HepG2 (cell line): ENCODE results near the gene CRYZL1. TPM values are rescaled to one million over a fixed set of nuclear protein-coding genes. Genes with fewer than 3 reads are reported as not detected.

ENCODE experiments used
- DBP ChIP-seq: sonication (generic); formaldehyde crosslinking; IDR thresholded peaks from 2 replicates; pipeline ENCODE4 v1.4.0; 2020; ENCODE audit warnings: missing genetic modification reagents; ENCODE audit errors: not compliant biosample characterization
- HNF4G ChIP-seq, 2 experiments: sonication (generic) in 1 of 2; formaldehyde crosslinking in 1 of 2; IDR thresholded peaks; 2 replicates each; pipeline versions ENCODE4 v1.4.0 to v1.6.1; 2011 to 2020; ENCODE audit warnings: borderline replicate concordance in 2 of 2, low read depth in 2 of 2, mild to moderate bottlenecking in 2 of 2, low read length in 1 of 2, missing genetic modification reagents in 1 of 2, moderate library complexity in 1 of 2
- MLX ChIP-seq: IDR thresholded peaks from 2 replicates; pipeline ENCODE4 v1.6.1; 2016
- MYPOP ChIP-seq: sonication (generic); formaldehyde crosslinking; IDR thresholded peaks from 2 replicates; pipeline ENCODE4 v1.8.1; 2023; ENCODE audit warnings: mild to moderate bottlenecking, moderate library complexity, missing genetic modification reagents
- NFRKB ChIP-seq: fragments of 450-650 bp; IDR thresholded peaks from 2 replicates; pipeline ENCODE4 v1.6.1; 2017
- PBX2 ChIP-seq: IDR thresholded peaks from 2 replicates; pipeline ENCODE4 v1.6.1; 2016; ENCODE audit warnings: control low read depth
- PHF21A ChIP-seq: sonication (generic); formaldehyde crosslinking; IDR thresholded peaks from 2 replicates; pipeline ENCODE4 v1.5.0; 2020; ENCODE audit warnings: mild to moderate bottlenecking, missing genetic modification reagents
- RCOR2 ChIP-seq: IDR thresholded peaks from 2 replicates; pipeline ENCODE4 v1.6.1; 2016; ENCODE audit warnings: missing biosample characterization, missing genetic modification reagents
- REL ChIP-seq: sonication (generic); formaldehyde crosslinking; conservative IDR thresholded peaks from 2 replicates; pipeline ENCODE4 v1.8.0; 2022; ENCODE audit warnings: mild to moderate bottlenecking, missing genetic modification reagents, moderate library complexity
- SOX13 ChIP-seq, 3 experiments: fragments of 450-650 bp in 1 of 3; sonication (generic) in 1 of 3; formaldehyde crosslinking in 1 of 3; IDR thresholded peaks in 2 of 3; conservative IDR thresholded peaks in 1 of 3; 2 replicates each; pipeline versions ENCODE4 v1.5.0 to v1.6.1; 2016 to 2020; ENCODE audit warnings: antibody characterized with exemption in 1 of 3, mild to moderate bottlenecking in 1 of 3, missing compliant biosample characterization in 1 of 3, missing genetic modification reagents in 1 of 3, moderate library complexity in 1 of 3
- TCF12 ChIP-seq, 2 experiments: fragments of 450-650 bp in 1 of 2; sonication (generic) in 1 of 2; formaldehyde crosslinking in 1 of 2; IDR thresholded peaks; 2 replicates each; pipeline versions ENCODE4 v1.6.1 to v1.8.0; 2017 to 2022; ENCODE audit warnings: antibody characterized with exemption in 1 of 2, mild to moderate bottlenecking in 1 of 2, missing genetic modification reagents in 1 of 2, moderate library complexity in 1 of 2
- ZBTB43 ChIP-seq: sonication (generic); formaldehyde crosslinking; conservative IDR thresholded peaks from 2 replicates; pipeline ENCODE4 v1.4.0; 2020; ENCODE audit warnings: missing genetic modification reagents
- ZFY ChIP-seq: sonication (generic); formaldehyde crosslinking; IDR thresholded peaks from 2 replicates; pipeline ENCODE4 v1.4.0; 2020; ENCODE audit warnings: missing genetic modification reagents
- ZFYVE20 ChIP-seq: sonication (generic); formaldehyde crosslinking; IDR thresholded peaks from 2 replicates; pipeline ENCODE4 v1.8.0; 2023; ENCODE audit warnings: low read depth, mild to moderate bottlenecking, moderate library complexity, missing genetic modification reagents, borderline replicate concordance
- ZNF333 ChIP-seq: sonication (generic); formaldehyde crosslinking; IDR thresholded peaks from 2 replicates; pipeline ENCODE4 v1.4.0; 2020; ENCODE audit warnings: mild to moderate bottlenecking, missing genetic modification reagents, borderline replicate concordance
- ZNF468 ChIP-seq: sonication (generic); formaldehyde crosslinking; IDR thresholded peaks from 2 replicates; pipeline ENCODE4 v1.8.0; 2022; ENCODE audit warnings: mild to moderate bottlenecking, moderate library complexity, missing genetic modification reagents
- ZNF501 ChIP-seq: sonication (generic); formaldehyde crosslinking; IDR thresholded peaks from 2 replicates; pipeline ENCODE4 v1.5.1; 2020; ENCODE audit warnings: mild to moderate bottlenecking, moderate library complexity, missing genetic modification reagents
- ZNF644 ChIP-seq: IDR thresholded peaks from 2 replicates; pipeline ENCODE4 v1.6.1; 2016; ENCODE audit warnings: low read depth
- polyA plus RNA-seq, 8 experiments: library from polyadenylated mRNA; depleted of rRNA in 3 of 8; stranded (reverse) in 7 of 8; unstranded in 1 of 8; fragments of >200 nt; fragmentation: Illumina TruSeq in 4 of 8; extraction: Trizol in 4 of 8; gene quantifications; 2 replicates each; pipeline versions ENCODE4 v1.2.1 to v1.2.3, GENCODE V29; 2011 to 2016; ENCODE audit warnings: low read depth in 4 of 8, missing spikeins in 1 of 8, mixed read lengths in 1 of 8; ENCODE audit not compliant: insufficient read depth in 1 of 8
- total RNA-seq, 5 experiments: library from RNA; depleted of rRNA; stranded (reverse); fragments of >200 nt; fragmentation: Illumina TruSeq; extraction: Trizol; gene quantifications; 2 replicates each; pipeline ENCODE4 v1.2.3, GENCODE V29; 2016; ENCODE audit warnings: low read depth in 1 of 5

Gene CRYZL1
- total and polyA plus RNA-seq, 2 of the 13 experiments (the other 11 are each of a cell fraction or from before 2014, with no cell fraction given), result 20.3 to 27.7 TPM

- no peak for TF ChIP-seq SOX13 (IDR thresholded peaks at IDR 0.05)
- TF ChIP-seq SOX13 (CRISPR knock-in tag; conservative IDR thresholded peaks at IDR 0.05 in 1 of 2, IDR thresholded peaks at IDR 0.05 in 1 of 2), result peak in 1 of 2 experiments; percentile 87; a peak in 2 of 4 replicates
- TF ChIP-seq REL (CRISPR knock-in tag), result no peak
- TF ChIP-seq ZNF468 (CRISPR knock-in tag), result no peak
- TF ChIP-seq RCOR2, result 0 out of 2 replicates have a peak, but pooled peaks have one; percentile 44
- no peak for TF ChIP-seq MYPOP (CRISPR knock-in tag)
- no peak for TF ChIP-seq PBX2 (CRISPR knock-in tag)
- TF ChIP-seq ZFYVE20 (CRISPR knock-in tag), result no peak
- peak; percentile 30; the same call in 1 of the 2 replicates for TF ChIP-seq ZNF644 (CRISPR knock-in tag)
- no peak for TF ChIP-seq ZBTB43 (CRISPR knock-in tag)
- no peak for TF ChIP-seq MLX
- TF ChIP-seq PHF21A (CRISPR knock-in tag), result no peak
- TF ChIP-seq DBP, result no peak
- TF ChIP-seq NFRKB, result no peak
- TF ChIP-seq ZNF333, result no peak
- TF ChIP-seq ZFY, result no peak
- TF ChIP-seq HNF4G (IDR thresholded peaks at IDR 0.05; ENCODE audit: borderline replicate concordance, low read depth, low read length), result 0 out of 2 replicates have a peak, but pooled peaks have one; percentile 35
- no peak for TF ChIP-seq HNF4G (CRISPR knock-in tag; IDR thresholded peaks at IDR 0.05; ENCODE audit: borderline replicate concordance, low read depth)
- TF ChIP-seq TCF12 (IDR thresholded peaks at IDR 0.05), result no peak
- no peak for TF ChIP-seq TCF12 (CRISPR knock-in tag; IDR thresholded peaks at IDR 0.05)
- TF ChIP-seq ZNF501 (CRISPR knock-in tag), result no peak
These were observed 44.2 kb upstream of the CRYZL1 start (continued) for GRCh38 chr21:33685613-33686197.
